ENCODE measurements around the gene CCNF. TPM values are rescaled to one million over a fixed set of nuclear protein-coding genes. Genes with fewer than 3 reads are reported as not detected.

CCNF gene
- total RNA-seq, 1 donor from 2014 or later, result 41.6 TPM

GRCh38 chr16:2487903-2488531 is 58.8 kb downstream of the CCNF start:
- H3K4me3 ChIP-seq, result no peak overlapping the region
- no peaks in the 10 kb centered on the region for H3K4me1 ChIP-seq
- peaks cover 25% of the 10 kb centered on the region for H3K4me1 Mint-ChIP-seq
- H3K9ac ChIP-seq, result peak overlapping the region; percentile 32
- H3K27ac Mint-ChIP-seq, result no peak overlapping the region
- DNase-seq (ENCODE audit: low spot score), result no peak
- no peak overlapping the region for H3K4me3 Mint-ChIP-seq
- H3K27me3 ChIP-seq, result no peaks in the 10 kb centered on the region
- H3K27ac ChIP-seq, result no peak overlapping the region
- H3K27me3 Mint-ChIP-seq (ENCODE audit: insufficient read depth, low read depth), result peaks cover 10% of the 10 kb centered on the region
- TF ChIP-seq EZH2 (IDR thresholded peaks at IDR 0.05) (no peak), EZH2phosphoT487 (IDR thresholded peaks at IDR 0.05) (no peak), CTCF (IDR thresholded peaks at IDR 0.05) (no peak)
- no peaks in the 10 kb centered on the region for H3K36me3 ChIP-seq
- no peaks in the 10 kb centered on the region for H3K79me2 ChIP-seq (ENCODE audit: low read depth)
- no peaks in the 10 kb centered on the region for H3F3A ChIP-seq (ENCODE audit: low read depth)
- H3K9me3 Mint-ChIP-seq, result no peaks in the 10 kb centered on the region
- no peak overlapping the region for H3K4me2 ChIP-seq
- H4K20me1 ChIP-seq (ENCODE audit: low read depth), result peaks cover 7% of the 10 kb centered on the region
- H2AFZ ChIP-seq (replicated peaks), result no peak overlapping the region
- H3K36me3 Mint-ChIP-seq, result no peaks in the 10 kb centered on the region
- no peaks in the 10 kb centered on the region for H3K9me3 ChIP-seq (ENCODE audit: low read depth)

- TF ChIP-seq EZH2phosphoT487 (IDR thresholded peaks at IDR 0.05), result no peak
- TF ChIP-seq CTCF (IDR thresholded peaks at IDR 0.05), result no peak
- TF ChIP-seq EZH2 (IDR thresholded peaks at IDR 0.05), result no peak
- H3K4me3 ChIP-seq, result no peak overlapping the region
- no peaks in the 10 kb centered on the region for H3K9me3 ChIP-seq (ENCODE audit: low read depth)
- no peak overlapping the region for H3K4me2 ChIP-seq
- H3K4me1 Mint-ChIP-seq, result peaks cover 17% of the 10 kb centered on the region
- H2AFZ ChIP-seq (replicated peaks), result no peak overlapping the region
- no peak overlapping the region for H3K9ac ChIP-seq
- no peaks in the 10 kb centered on the region for H3K4me1 ChIP-seq
- H3K4me3 Mint-ChIP-seq, result no peak overlapping the region
- no peak for DNase-seq (ENCODE audit: low spot score)
- H3K27me3 ChIP-seq, result no peaks in the 10 kb centered on the region
- H3K79me2 ChIP-seq (ENCODE audit: low read depth), result no peaks in the 10 kb centered on the region
- H3K27me3 Mint-ChIP-seq (ENCODE audit: insufficient read depth, low read depth), result peaks cover 10% of the 10 kb centered on the region
- H3K27ac ChIP-seq, result no peak overlapping the region
- H3K36me3 Mint-ChIP-seq, result no peaks in the 10 kb centered on the region
- no peak overlapping the region for H3K27ac Mint-ChIP-seq
- H3K9me3 Mint-ChIP-seq, result no peaks in the 10 kb centered on the region
- H4K20me1 ChIP-seq (ENCODE audit: low read depth), result peaks cover 2% of the 10 kb centered on the region
- no peaks in the 10 kb centered on the region for H3F3A ChIP-seq (ENCODE audit: low read depth)
- H3K36me3 ChIP-seq, result no peaks in the 10 kb centered on the region
Measured at GRCh38 chr16:2489581-2489980, 60.3 kb downstream of the CCNF start.

DNA sequence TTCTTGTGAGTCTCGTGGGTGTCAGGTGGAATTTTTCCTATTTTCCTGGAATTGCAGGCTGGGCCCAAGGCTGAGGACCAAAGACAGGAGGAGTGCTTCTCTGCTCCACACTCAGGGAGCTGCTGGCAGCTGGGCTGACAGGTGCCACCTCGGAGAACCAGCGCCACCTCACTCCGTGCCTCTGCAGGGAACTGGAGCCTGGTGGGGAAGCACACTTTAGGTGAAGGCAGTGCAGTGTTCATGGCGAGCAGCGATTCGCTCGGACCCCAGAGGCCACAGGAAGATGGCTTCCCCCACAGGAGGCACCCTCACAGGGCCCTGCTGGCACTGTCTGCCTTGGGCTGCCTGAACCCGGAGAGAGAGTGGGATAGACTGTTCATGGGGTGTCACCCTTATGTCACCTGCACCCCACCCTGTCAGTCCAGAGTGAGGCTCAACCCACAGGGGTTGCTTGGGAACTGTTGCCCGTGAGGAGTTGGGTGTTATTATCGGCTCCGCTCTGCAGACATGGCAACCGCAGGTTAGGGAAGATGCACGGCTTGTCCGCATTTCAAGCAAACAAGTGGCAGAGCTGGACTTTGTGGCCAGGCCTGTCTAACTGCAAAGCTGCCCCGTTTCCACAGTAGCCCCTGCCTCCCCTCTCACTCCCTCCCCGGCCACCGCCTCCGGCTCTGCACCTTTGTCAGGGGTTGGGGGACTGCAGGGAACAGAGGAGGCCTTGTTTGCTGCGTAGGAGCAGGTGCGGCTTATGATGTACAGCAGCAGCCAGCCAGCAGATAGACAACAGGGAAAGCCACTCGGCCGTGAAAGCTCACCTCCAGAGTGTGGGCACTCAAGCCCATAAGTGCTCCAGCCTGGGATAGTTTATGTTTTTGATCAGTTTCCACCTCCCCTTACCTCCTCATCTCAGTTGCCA is 61.2 kb downstream of the CCNF start:
- H3K4me3 ChIP-seq, result no peak overlapping the region
- Mint-ChIP-seq H3K9me3 (no peaks in the 10 kb centered on the region), H3K27me3 (ENCODE audit: insufficient read depth, low read depth) (peaks cover 8% of the 10 kb centered on the region), H3K27ac (no peak overlapping the region), H3K4me1 (peaks cover 10% of the 10 kb centered on the region), H3K4me3 (no peak overlapping the region), H3K36me3 (no peaks in the 10 kb centered on the region)
- H2AFZ ChIP-seq (replicated peaks), result no peak overlapping the region
- TF ChIP-seq EZH2 (IDR thresholded peaks at IDR 0.05) (no peak), CTCF (IDR thresholded peaks at IDR 0.05) (no peak), EZH2phosphoT487 (IDR thresholded peaks at IDR 0.05) (no peak)
- no peak overlapping the region for H3K27ac ChIP-seq
- no peak overlapping the region for H3K4me2 ChIP-seq
- no peaks in the 10 kb centered on the region for H3K9me3 ChIP-seq (ENCODE audit: low read depth)
- no peaks in the 10 kb centered on the region for H3K27me3 ChIP-seq
- H3K4me1 ChIP-seq, result no peaks in the 10 kb centered on the region
- H3K9ac ChIP-seq, result no peak overlapping the region
- H3K79me2 ChIP-seq (ENCODE audit: low read depth), result no peaks in the 10 kb centered on the region
- peaks cover 2% of the 10 kb centered on the region for H4K20me1 ChIP-seq (ENCODE audit: low read depth)
- DNase-seq (ENCODE audit: low spot score), result no peak
- no peaks in the 10 kb centered on the region for H3K36me3 ChIP-seq
- no peaks in the 10 kb centered on the region for H3F3A ChIP-seq (ENCODE audit: low read depth)
